NCI-H2081 (cell line): ENCODE results near the gene RBMS3.

ENCODE experiments used
- DNase-seq, 2 experiments: peaks; one replicate each; lab custom pipeline; 2025; lab: John Stamatoyannopoulos, UW

The RBMS3 gene

DNA sequence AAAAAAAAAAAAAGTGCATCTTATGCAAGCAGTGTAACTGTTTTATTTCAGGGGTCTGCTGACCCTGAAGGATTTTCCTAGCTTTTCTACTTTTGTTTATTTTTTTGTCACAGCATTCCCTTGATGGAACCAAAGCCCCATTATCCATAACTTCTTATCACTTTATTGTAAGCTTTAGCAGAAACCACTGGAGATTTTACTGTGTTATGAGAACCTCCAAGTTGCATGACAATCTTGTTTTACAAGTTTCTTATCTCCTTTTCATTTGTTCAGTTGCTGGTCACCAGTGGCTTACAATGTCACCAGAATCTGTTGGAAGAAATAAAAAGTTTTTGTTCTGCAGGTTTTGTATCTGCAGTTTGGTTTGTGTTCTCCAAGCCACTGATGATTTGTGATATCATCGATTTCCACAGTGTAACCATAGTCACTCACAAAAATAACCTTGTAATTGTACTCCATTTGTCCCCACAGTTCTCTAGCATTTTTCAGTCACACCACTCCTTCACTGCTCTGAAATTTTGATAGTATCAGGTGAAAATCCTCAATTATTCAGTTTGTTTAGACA is 660.0 kb downstream of the RBMS3 start:
- DNase-seq = no peak

GRCh38 chr3:29942297-29942696 is 661.4 kb downstream of the RBMS3 start:
- DNase-seq = no peak

DNA sequence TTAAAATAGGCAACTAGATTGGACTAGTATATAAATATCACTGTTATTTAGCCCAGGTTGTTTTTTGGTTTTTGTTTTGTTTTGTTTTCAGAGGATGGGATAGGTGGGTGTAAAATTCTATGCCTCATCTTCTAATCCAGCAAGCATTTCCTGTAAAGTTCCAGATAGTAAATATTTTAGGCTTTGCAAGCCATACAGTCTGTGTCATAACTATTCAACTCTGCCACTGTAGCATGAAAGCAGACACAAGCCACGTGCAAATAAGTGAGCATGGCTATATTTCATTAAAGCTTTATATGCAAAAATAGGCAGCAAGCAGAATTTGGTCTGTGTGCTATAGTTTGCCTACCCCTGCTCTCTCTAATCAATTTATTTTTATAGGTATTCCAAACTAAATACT is 668.3 kb downstream of the RBMS3 start:
- no peak for DNase-seq

DNA sequence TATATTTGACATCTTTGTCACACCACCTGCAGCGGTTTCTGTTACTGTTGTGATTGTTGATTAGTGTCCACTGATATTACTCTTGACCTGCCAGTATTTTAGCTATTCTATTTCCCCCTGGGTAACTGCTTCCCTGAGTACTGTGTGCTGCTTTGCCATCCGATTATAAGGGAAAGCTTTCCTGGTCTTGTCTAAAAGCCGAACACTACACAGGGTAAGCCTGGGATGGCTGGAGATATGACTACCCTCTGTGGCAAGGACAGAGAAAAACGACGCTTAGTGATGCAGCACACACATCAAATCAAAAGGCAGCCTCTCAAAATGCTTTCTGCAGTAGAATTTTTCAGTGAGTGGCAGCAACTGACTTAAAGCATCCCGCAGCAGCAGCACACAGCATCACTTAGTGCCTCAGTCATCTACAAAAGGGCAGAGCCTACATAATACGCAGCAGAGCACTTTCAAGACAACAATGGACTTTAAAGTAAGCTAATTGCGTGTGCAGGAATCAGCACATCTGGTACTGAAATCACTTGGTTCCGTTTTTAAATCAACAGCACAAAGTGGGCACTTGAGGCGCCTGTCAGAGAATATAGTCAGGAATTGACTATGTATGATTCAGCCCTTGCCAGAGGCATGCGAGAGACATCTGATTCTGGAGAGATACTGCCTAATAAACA is 669.2 kb downstream of the RBMS3 start:
- DNase-seq = no peak

- DNase-seq = no peak
These were observed 671.6 kb downstream of the RBMS3 start for GRCh38 chr3:29952431-29952830.

- DNase-seq = no peak
These were observed 674.5 kb downstream of the RBMS3 start for GRCh38 chr3:29955413-29955812.

GRCh38 chr3:29958816-29959215 is 677.9 kb downstream of the RBMS3 start:
- no peak for DNase-seq

DNA sequence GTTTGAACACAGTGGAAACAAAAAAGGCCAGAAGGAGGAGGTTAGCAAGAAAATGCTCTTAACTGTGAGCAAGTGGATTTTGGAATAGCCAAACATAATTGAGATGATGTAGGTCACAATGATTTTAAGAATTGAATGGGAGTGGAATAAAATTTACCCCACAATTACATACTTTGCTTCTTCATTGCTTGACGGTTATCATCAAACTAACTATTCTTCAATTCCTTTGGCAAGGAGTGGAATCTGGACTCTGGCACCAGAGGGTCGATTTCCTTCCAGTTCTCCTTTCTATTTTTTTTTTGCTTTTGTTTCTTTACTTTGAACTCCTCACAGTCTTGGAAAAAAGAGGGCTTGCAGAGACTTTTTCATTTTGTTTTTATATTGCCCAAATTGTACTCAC is 691.0 kb downstream of the RBMS3 start:
- DNase-seq = no peak

- no peak for DNase-seq
These were observed 691.6 kb downstream of the RBMS3 start for GRCh38 chr3:29972320-29972993.

GRCh38 chr3:29973763-29974162 is 692.9 kb downstream of the RBMS3 start:
- no peak for DNase-seq

DNA sequence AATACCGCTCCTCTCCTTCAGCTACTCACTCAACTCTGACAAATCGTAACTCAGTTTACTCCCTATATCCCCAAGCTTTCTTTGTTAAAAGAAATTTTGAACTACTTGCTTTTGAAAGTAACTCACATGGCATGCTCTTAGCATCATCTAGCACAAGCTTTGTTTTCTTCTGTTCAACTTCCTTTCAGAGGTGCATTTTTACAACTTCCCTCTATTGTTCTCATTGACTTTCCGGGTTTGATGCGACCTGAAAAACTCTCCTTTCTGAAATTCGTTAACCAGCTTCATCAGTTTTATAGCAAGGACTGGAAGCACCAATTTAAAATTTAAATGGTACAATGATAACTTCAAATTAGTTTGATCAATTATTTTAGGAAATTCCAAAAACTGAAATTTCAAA is 696.0 kb downstream of the RBMS3 start:
- DNase-seq = no peak

DNA sequence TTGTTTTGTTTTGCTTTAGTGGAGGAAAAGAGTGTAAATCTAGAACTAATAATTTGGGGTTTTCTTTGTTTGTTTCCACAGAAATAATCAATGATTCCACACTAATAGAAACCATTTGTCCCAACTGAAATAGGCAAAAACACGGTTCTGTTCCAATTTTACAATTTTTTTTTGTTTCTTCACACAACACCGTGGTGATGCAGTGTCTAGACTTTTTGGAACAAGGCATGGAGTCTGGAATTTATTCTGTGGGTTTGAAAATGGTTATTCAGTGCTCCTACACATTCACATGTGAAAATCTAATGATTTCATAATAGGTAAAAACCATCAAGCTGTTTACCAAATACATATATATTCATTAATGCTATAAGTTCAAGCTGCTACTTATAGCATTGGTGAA is 696.5 kb downstream of the RBMS3 start:
- no peak for DNase-seq

DNA sequence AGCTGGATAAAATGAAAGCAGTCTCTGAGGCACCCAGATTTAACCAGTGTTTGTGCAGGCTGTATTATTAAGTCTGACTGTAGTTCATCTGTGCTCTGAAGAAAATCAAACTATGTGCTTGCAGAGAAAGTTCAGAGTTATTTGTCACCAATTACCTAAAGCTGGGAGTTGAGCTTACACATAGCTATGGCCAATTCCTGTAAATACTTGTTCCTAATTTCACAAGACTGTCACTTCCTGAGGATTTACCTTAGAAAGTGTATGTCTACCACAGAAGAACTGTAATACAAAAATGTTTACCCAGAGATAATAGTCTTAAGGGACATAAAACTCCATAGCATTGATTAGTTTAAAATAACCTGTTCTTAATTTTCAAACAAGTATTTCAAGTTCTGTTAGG is 697.2 kb downstream of the RBMS3 start:
- DNase-seq = no peak

- DNase-seq = no peak
These were observed 710.3 kb downstream of the RBMS3 start for GRCh38 chr3:29991198-29991597.

- DNase-seq = no peak
These were observed 721.9 kb downstream of the RBMS3 start for GRCh38 chr3:30002797-30003196.

- no peak for DNase-seq
These were observed 722.9 kb downstream of the RBMS3 start for GRCh38 chr3:30003741-30004140.

GRCh38 chr3:30004481-30004880 is 723.6 kb downstream of the RBMS3 start:
- no peak for DNase-seq

- DNase-seq = no peak
These were observed 725.2 kb downstream of the RBMS3 start for GRCh38 chr3:30006111-30006510.

- no peak for DNase-seq
These were observed 726.8 kb downstream of the RBMS3 start for GRCh38 chr3:30007668-30008067.

DNA sequence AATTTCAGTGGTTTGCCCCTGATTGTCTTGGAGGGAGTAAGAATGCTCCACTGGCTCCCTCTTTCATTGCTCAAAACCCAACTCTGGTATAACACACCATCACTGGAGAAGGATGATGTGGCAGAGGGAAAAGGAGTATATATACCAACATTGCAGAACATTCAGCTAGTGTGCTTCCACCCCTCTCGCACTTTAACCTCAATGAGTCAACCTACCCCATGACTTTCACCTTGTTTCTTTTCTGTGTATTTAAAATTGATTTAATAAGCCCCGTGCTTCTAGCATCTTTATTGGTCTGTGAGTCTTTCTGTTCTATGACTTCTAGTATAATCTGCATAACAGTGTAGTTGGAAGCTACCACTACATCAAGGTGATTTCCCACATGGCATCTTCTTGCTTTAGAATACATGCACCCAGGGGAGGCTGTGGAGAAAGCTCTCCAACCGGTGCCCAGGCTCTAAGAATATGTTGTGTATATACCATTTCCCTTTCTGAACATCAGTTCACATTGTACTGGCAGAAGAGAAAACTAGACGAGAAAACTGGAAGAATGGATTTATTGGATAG is 730.4 kb downstream of the RBMS3 start:
- no peak for DNase-seq

DNA sequence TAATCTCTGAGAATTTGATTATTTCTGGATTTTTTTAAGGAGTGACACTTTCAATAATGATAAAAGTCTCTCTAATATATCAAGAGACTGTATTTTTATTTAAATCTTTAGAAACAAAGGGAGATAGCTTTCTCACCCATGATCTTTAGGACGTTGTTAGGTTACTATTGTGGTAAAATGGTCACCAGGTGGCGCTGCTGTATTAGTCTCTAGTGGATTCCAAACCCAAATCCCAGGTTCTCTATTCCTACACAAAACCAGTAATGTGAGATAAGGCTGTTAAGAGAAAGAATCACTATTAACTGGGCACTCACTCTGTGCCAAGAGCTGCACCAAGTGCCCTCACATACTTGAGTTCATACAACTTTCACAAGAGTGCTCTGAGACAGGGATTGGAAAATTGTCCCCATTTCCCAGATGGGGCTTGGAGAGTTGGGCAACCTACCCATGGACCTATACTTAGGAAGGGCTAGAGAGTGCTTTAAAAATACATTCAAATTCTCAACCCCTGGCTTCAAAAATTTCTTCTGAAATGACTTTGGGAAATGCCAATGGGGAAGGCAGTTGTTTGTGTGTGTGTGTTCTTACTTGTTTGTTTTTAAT is 732.2 kb downstream of the RBMS3 start:
- DNase-seq = peak; percentile 49 to 63

DNA sequence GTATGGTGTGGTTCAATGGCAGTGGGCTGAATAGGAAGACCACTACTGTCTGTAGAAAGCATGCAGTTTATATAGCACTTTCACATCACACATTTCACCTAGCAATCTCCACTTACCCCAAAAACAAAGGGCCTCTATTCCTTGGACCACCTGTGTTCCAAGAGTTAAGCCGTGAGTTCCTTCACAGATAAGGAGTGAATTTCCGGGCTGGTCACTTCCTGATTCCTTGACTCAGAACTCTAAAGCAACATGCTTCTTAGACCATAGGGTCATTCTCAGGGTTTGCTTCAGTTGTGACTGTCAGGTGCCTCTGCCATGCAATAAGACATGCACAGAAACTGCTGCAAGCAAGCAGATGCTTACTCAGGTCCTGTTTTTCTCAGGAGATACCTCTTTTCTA is 737.0 kb downstream of the RBMS3 start:
- DNase-seq = no peak

- DNase-seq = no peak
These were observed 739.5 kb downstream of the RBMS3 start for GRCh38 chr3:30020380-30020779.
